Peyer's patch (tissue), 4 donors: ENCODE results near the gene CYP1A2.

ENCODE experiments used
- CTCF ChIP-seq, 6 experiments: fragments of 450-650 bp in 4 of 6; fragments of 200-600 bp in 2 of 6; sonication (generic) in 1 of 6; IDR thresholded peaks; one replicate each; pipeline ENCODE4 v1.5.1; 2017 to 2019; ENCODE audit warnings: antibody characterized with exemption in 6 of 6, mild to moderate bottlenecking in 3 of 6, moderate library complexity in 1 of 6
- POLR2A ChIP-seq, 2 donors: fragments of 450-650 bp; IDR thresholded peaks; one replicate each; pipeline ENCODE4 v1.5.1; 2017; ENCODE audit warnings: antibody characterized with exemption in 2 of 2, mild to moderate bottlenecking in 2 of 2, moderate library complexity in 2 of 2

DNA sequence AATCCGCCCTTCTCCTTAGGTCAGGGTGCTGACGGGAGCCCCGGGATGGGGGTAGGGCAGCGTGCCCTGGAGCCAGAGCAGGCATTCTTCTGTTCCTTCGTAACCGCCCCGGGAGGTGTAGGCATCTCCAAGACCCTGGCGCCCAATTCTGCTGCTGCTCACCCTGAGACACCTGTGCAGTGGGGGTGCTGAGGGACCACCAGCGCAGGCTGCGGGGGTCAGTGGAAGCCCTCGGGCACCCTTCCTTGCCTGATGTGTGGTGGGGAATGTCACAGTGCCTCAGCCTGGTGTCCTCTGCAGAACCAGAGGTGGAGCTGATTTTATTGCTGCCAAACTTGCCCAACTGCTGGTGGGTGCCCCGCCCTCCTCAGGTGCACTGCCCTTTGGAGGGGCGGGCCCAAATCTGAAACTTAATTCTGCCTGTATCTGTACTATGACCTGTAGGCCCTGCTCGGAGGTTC is 40.6 kb downstream of the CYP1A2 start:
- TF ChIP-seq CTCF (IDR thresholded peaks at IDR 0.05) = no peak
- no peak for TF ChIP-seq POLR2A (IDR thresholded peaks at IDR 0.05)
